ENCODE measurements around the gene CRB1. TPM values are rescaled to one million over a fixed set of nuclear protein-coding genes. Genes with fewer than 3 reads are reported as not detected.

CRB1 gene
- 0.08 TPM for total RNA-seq
- long read RNA-seq = 0 reads

DNA sequence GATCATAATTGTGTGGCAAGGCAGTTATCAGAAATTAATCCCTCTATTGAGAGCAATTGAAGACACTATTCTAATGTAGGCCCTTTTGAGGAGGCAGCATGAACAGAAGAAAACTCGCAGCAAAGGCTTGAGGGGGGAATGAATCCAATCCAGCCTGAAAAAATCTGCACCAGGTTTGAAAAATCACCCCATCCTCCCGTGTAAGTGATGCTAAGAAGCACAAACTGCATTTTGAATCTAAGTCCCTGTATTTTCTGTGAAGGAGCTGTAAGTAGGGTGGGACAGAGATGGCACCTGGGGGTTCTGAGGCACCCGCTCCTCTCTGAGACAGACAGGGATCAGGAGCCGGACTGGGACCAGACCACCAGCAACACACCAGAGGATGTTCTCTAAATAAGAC is at the start of gene CRB1:
Gene CRB1, plus strand, starts transcription at position 241 of the 400 bp plus-strand sequence. CDS start 161 bp downstream, outside the sequence.
- no peak for ATAC-seq (ENCODE audit: poor library complexity)
- intact Hi-C loops (cut with DNase I) = no loop called here
- DNase-seq = no peak

DNA sequence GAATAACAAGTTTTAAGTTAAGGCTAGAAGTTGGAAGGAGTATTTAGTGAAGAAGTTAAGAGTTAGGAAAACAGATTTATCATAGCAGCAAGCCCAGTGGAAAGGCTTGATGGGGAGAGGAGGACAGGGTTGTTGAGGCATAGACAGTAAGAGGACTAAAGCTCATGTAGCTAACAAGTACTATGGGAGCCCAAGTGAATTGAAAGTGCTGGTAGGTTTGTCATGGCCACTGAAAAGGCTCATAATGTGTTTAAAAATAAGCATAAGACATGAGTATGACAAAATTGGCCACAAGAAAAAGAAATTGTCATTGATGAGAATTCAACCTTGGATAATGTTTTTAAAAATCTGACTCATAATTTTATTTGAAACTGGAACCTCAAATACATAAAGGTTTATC is 49.2 kb upstream of the CRB1 start:
- intact Hi-C loops (cut with DNase I) = no loop called here
- no peak for ATAC-seq (ENCODE audit: poor library complexity)
- DNase-seq = no peak

DNA sequence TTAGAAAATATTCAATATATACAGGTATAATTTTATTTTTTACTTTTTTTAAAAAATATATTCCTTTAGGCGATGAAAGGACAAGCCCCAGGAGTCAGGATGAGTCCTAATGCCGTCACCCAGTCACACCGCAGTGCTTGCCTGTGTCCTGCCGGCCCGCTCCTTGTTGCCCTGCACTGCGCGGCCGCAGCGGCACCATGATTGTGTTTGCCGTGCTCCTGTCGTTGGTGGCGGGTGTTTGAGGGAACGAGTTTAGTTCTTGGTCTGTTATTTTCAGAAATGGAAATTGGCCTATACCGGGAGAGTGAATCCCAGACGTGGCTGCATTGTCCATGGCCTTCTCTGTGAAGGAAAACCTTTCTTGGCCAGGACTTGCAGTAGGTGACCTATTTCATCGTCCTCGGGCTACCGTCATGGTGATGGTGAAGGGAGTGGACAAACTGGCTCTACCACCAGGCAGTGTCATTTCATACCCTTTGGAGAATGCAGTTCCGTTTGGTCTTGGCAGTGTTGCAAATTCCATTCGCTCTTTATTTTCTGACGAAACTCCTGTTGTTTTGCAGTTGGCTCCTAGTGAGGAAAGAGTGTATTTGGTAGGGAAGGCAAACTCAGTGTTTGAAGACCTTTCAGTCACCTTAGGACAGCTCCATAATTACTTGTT is 45.9 kb upstream of the CRB1 start:
- no peak for DNase-seq
- no peak for ATAC-seq (ENCODE audit: poor library complexity)

DNA sequence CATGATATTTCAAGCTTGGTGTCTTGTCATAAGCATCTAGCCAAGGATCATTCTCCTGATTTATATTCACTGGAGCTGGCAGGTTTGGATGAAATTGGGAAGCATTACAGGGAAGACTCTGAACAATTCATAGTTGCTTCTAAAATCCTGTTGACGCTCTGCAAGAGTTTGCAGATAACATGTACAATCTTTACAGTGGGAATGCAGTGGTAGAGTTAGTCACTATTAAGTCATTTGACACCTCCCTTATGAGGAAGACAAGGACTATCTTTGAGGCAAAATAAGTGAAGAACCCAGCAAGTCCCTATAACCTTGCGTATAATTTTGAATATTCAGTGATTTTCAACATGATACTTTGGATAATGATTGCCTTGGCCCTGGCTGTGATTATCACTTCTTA is 45.3 kb upstream of the CRB1 start:
- no peak for DNase-seq
- no peak for ATAC-seq (ENCODE audit: poor library complexity)
- intact Hi-C loops (cut with DNase I) = no loop called here

More for the DNA sequence above, 45.9 kb upstream of the CRB1 start:
- intact Hi-C loops (cut with DNase I) = no loop called here

GRCh38 chr1:197224160-197224559 is 43.9 kb upstream of the CRB1 start:
- intact Hi-C loops (cut with DNase I) = no loop called here
- DNase-seq (no peak), ATAC-seq (ENCODE audit: poor library complexity) (no peak)

- ATAC-seq (ENCODE audit: poor library complexity) (no peak), DNase-seq (no peak)
- intact Hi-C loops (cut with DNase I) = no loop called here
These were observed 42.4 kb upstream of the CRB1 start for GRCh38 chr1:197225611-197226010.

- ATAC-seq (ENCODE audit: poor library complexity) = peak; percentile 57
- DNase-seq = no peak
- intact Hi-C loops (cut with DNase I) = no loop called here
These were observed 33.5 kb upstream of the CRB1 start for GRCh38 chr1:197234581-197234980.

- intact Hi-C loops (cut with DNase I) = no loop called here
- no peak for DNase-seq
- ATAC-seq (ENCODE audit: poor library complexity) = no peak
These were observed 32.7 kb upstream of the CRB1 start for GRCh38 chr1:197235355-197235754.

- intact Hi-C loops (cut with DNase I) = no loop called here
- ATAC-seq (ENCODE audit: poor library complexity) (no peak), DNase-seq (no peak)
These were observed 20.6 kb upstream of the CRB1 start for GRCh38 chr1:197247465-197247864.

DNA sequence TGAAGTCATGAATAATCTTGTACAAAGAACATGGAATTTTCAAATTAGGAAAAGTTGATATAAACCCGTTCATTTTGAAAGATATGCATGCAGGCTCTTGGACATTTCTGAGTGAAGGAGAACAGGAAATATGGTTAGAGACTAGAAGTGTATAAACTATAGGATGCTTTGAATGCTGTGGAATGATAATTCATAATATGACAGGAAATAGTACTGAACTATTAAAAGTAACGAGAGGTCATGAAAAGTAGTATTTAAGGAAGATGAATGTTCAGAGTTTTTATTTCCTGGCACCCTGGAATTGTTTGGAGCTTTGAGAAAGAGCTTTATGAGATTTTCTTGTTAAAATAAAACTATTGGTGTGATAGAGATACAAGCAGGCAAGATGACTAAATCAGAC is 18.7 kb upstream of the CRB1 start:
- intact Hi-C loops (cut with DNase I) = no loop called here
- ATAC-seq (ENCODE audit: poor library complexity) (no peak), DNase-seq (no peak)

GRCh38 chr1:197250616-197251015 is 17.4 kb upstream of the CRB1 start:
- DNase-seq (no peak), ATAC-seq (ENCODE audit: poor library complexity) (no peak)
- intact Hi-C loops (cut with DNase I) = no loop called here

GRCh38 chr1:197252973-197253372 is 15.1 kb upstream of the CRB1 start:
- intact Hi-C loops (cut with DNase I) = no loop called here
- no peak for DNase-seq
- no peak for ATAC-seq (ENCODE audit: poor library complexity)

- intact Hi-C loops (cut with DNase I) = no loop called here
- ATAC-seq (ENCODE audit: poor library complexity) (no peak), DNase-seq (no peak)
These were observed 13.2 kb upstream of the CRB1 start for GRCh38 chr1:197254866-197255265.

DNA sequence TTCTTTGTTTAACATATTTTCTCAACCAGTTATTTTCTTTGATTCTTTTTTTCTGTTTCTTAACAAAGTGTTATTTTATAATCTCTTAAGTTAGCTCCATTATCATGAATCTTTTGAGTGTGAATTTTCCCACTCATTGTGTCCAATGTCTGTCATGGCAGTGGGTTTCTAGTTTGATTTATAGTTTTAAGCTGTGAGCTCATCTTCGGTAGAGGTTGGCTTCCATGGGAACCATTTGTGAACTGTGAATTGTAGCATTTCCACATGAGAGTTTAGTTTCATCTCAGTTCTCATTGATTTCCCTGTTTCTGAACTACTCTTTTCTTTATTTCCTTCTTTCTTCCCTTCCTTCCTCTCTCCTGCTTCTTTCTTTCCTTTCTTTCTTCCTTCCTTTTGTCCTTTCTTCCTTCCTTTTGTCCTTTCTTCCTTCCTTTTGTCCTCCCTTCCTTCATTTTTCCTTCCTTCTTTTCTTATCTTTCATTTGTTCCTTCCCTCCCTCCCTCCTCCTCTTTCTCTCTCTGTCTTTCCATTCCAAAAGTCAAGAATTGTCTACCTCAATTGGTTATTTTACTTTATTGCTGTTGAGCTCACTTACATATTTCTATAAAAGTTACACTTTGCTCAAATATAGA is 3.0 kb upstream of the CRB1 start:
- DNase-seq (no peak), ATAC-seq (ENCODE audit: poor library complexity) (no peak)
- intact Hi-C loops (cut with DNase I) = no loop called here

GRCh38 chr1:197269053-197269452 is 1.0 kb downstream of the CRB1 start:
- DNase-seq (no peak), ATAC-seq (ENCODE audit: poor library complexity) (peak; percentile 48)
- intact Hi-C loops (cut with DNase I) = no loop called here

GRCh38 chr1:197272791-197273190 is 4.7 kb downstream of the CRB1 start:
- intact Hi-C loops (cut with DNase I) = no loop called here
- ATAC-seq (ENCODE audit: poor library complexity) = no peak
- no peak for DNase-seq

DNA sequence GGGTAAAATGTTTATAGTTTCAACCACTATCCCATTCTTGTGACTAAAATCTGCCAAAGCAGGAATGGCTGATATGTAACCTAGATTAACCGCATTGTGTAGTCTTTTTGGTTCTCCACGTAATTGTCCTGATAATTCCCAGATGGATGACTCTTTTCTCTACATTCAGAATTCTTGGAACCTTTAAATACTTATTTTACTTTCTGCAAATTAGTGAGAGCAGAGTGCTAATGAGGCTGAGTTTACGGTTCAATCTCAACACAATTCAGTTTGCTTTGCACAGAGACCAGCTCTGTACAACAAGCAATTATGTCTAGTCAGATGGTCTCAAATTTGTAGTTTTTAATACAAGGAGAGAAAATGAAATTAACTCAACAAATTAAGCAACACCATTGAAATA is 9.1 kb downstream of the CRB1 start:
- ATAC-seq (ENCODE audit: poor library complexity) (no peak), DNase-seq (no peak)
- intact Hi-C loops (cut with DNase I) = no loop called here

- intact Hi-C loops (cut with DNase I) = no loop called here
- no peak for ATAC-seq (ENCODE audit: poor library complexity)
- DNase-seq = no peak
These were observed 16.3 kb downstream of the CRB1 start for GRCh38 chr1:197284325-197284724.

- no peak for ATAC-seq (ENCODE audit: poor library complexity)
- intact Hi-C loops (cut with DNase I) = no loop called here
- DNase-seq = no peak
These were observed 16.9 kb downstream of the CRB1 start for GRCh38 chr1:197284966-197285365.

DNA sequence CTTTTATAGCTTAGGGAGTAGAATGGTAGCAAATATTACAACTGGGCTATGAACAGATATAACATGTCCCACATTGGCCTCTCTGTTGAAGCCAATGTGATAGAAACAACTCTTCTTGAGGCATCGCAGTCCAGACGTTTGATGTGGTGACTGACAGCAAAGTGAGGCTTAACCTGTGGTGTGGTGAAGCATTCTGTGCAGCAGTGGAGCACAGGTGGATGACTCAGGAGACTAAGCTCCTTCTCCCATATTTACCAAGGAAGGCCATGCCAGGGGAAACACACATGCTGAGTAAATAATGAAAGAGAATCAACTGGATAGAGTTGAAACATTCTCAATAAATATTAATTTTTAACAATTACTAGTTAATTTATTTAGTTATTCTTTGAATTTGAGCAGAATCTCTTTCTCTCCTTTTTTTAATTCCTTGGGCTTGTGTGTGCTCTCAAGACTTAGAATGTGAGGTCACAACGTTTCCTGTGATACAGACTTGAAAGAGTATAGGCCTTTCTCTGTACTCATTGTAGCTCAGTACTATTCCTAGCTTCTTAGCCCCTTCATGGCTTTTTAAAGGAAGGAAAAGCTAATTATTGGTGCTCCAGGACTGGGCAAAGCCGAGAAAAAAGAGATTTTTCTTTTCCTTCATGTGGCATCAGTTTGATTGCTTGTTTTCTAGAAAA is 17.6 kb downstream of the CRB1 start:
- DNase-seq (no peak), ATAC-seq (ENCODE audit: poor library complexity) (no peak)
- intact Hi-C loops (cut with DNase I) = no loop called here

Measured in Right ventricle myocardium superior (tissue), 1 donor.